C1 segment of cervical spinal cord (tissue), 14 donors: ENCODE results near the gene GRIPAP1.

Experiments
- DNase-seq, 14 donors: peaks; one replicate each; lab custom pipeline; 2025; lab: John Stamatoyannopoulos, UW

The GRIPAP1 gene

GRCh38 chrX:48961585-48962091 is 40.4 kb downstream of the GRIPAP1 start:
- no peak for DNase-seq

GRCh38 chrX:48960291-48960690 is 41.8 kb downstream of the GRIPAP1 start:
- DNase-seq: peak in 2 of 14 donors; percentile 8 to 9

- peak in 1 of 14 donors; percentile 61 for DNase-seq
These were observed 43.4 kb downstream of the GRIPAP1 start for GRCh38 chrX:48958635-48959094.

GRCh38 chrX:48957827-48958634 is 44.0 kb downstream of the GRIPAP1 start:
- peak; percentile 29 to 96 (median 89) for DNase-seq

- DNase-seq: peak in 10 of 14 donors; percentile 28 to 79 (median 68)
These were observed 44.6 kb downstream of the GRIPAP1 start, which contains the start of gene OTUD5 for GRCh38 chrX:48957477-48957826. OTUD5 (minus strand) TSS chrX:48957607; CDS start chrX:48957570, 37 bp downstream.

GRCh38 chrX:48956728-48957414 is 45.2 kb downstream of the GRIPAP1 start:
- DNase-seq: no peak

- DNase-seq: no peak
These were observed 53.5 kb downstream of the GRIPAP1 start for GRCh38 chrX:48948589-48948988.

GRCh38 chrX:48945517-48946348 is 56.3 kb downstream of the GRIPAP1 start:
- peak in 5 of 14 donors; percentile 2 to 34 (median 5) for DNase-seq

- DNase-seq: no peak
These were observed 59.2 kb downstream of the GRIPAP1 start for GRCh38 chrX:48942895-48943294.

GRCh38 chrX:48940404-48940955 is 61.6 kb downstream of the GRIPAP1 start:
- DNase-seq: no peak

- no peak for DNase-seq
These were observed 62.4 kb downstream of the GRIPAP1 start for GRCh38 chrX:48939524-48940228.

- no peak for DNase-seq
These were observed 63.2 kb downstream of the GRIPAP1 start for GRCh38 chrX:48938721-48939425.

GRCh38 chrX:48937054-48937907 is 64.8 kb downstream of the GRIPAP1 start:
- peak in 7 of 14 donors; percentile 3 to 46 (median 11) for DNase-seq

- no peak for DNase-seq
These were observed 65.5 kb downstream of the GRIPAP1 start for GRCh38 chrX:48936429-48937053.

- no peak for DNase-seq
These were observed 66.8 kb downstream of the GRIPAP1 start for GRCh38 chrX:48935301-48935670.

- DNase-seq: no peak
These were observed 67.3 kb downstream of the GRIPAP1 start for GRCh38 chrX:48934581-48935300.

GRCh38 chrX:48933757-48934156 is 68.3 kb downstream of the GRIPAP1 start:
- DNase-seq: no peak
